ENCODE results near the gene OLA1. TPM values are rescaled to one million over a fixed set of nuclear protein-coding genes. Genes with fewer than 3 reads are reported as not detected.

Gene OLA1
- total RNA-seq, 2 donors from 2014 or later = 127 to 181 TPM

GRCh38 chr2:174254267-174254666 lies 5.9 kb upstream of the OLA1 start:
- Mint-ChIP-seq H3K4me3 (no peak overlapping the region), H3K27me3 (ENCODE audit: insufficient read depth) (peaks cover 3% of the 10 kb centered on the region), H3K9me3 (no peaks in the 10 kb centered on the region), H3K27ac (no peak overlapping the region), H3K4me1 (no peaks in the 10 kb centered on the region), H3K36me3 (ENCODE audit: low read depth) (no peaks in the 10 kb centered on the region)
- Histone ChIP-seq H3K4me1 (ENCODE audit: control insufficient read depth, insufficient read depth, low read length) (no peaks in the 10 kb centered on the region), H3K4me3 (ENCODE audit: low read length) (no peak overlapping the region), H3K36me3 (ENCODE audit: control insufficient read depth, insufficient read depth, low read length) (no peaks in the 10 kb centered on the region), H3K27ac (ENCODE audit: low read depth, low read length) (no peak overlapping the region), H3K9me3 (ENCODE audit: control insufficient read depth, low read length) (no peaks in the 10 kb centered on the region), H3K27me3 (ENCODE audit: control insufficient read depth, insufficient read depth, low read length, poor library complexity, severe bottlenecking) (no peaks in the 10 kb centered on the region), H3K9ac (ENCODE audit: extremely low read depth, low read length, poor library complexity, severe bottlenecking) (no peak overlapping the region)
- DNase-seq = no peak
- 91 to 93% methylated on average over 5 to 6 of the region's 6 CpGs for WGBS, 2 experiments (ENCODE audit: insufficient coverage in 1 of 2, insufficient read length in 1 of 2)
- TF ChIP-seq CTCF (conservative IDR thresholded peaks at IDR 0.05) = no peak

- peaks cover 21% of the 10 kb centered on the region for H3K36me3 ChIP-seq (ENCODE audit: control insufficient read depth, insufficient read depth, low read length)
- H3K27me3 ChIP-seq (ENCODE audit: control insufficient read depth, insufficient read depth, low read length, poor library complexity, severe bottlenecking) = no peaks in the 10 kb centered on the region
- peak overlapping the region; percentile 93 for H3K27ac Mint-ChIP-seq
- TF ChIP-seq CTCF (conservative IDR thresholded peaks at IDR 0.05) = no peak
- H3K27ac ChIP-seq (ENCODE audit: low read depth, low read length) = peak overlapping the region; percentile 60
- DNase-seq = no peak
- WGBS, 2 experiments (ENCODE audit: insufficient coverage in 1 of 2, insufficient read length in 1 of 2) = 67 to 96% methylated on average over 8 to 16 of the region's 16 CpGs
- H3K4me3 Mint-ChIP-seq = peak overlapping the region; percentile 67
- peaks cover 8% of the 10 kb centered on the region for H3K27me3 Mint-ChIP-seq (ENCODE audit: insufficient read depth)
- no peaks in the 10 kb centered on the region for H3K9me3 ChIP-seq (ENCODE audit: control insufficient read depth, low read length)
- peak overlapping the region; percentile 34 for H3K9ac ChIP-seq (ENCODE audit: extremely low read depth, low read length, poor library complexity, severe bottlenecking)
- peaks cover 6% of the 10 kb centered on the region for H3K4me1 Mint-ChIP-seq
- H3K36me3 Mint-ChIP-seq (ENCODE audit: low read depth) = peaks cover 15% of the 10 kb centered on the region
- no peaks in the 10 kb centered on the region for H3K9me3 Mint-ChIP-seq
- H3K4me3 ChIP-seq (ENCODE audit: low read length) = peak overlapping the region; percentile 79
- no peaks in the 10 kb centered on the region for H3K4me1 ChIP-seq (ENCODE audit: control insufficient read depth, insufficient read depth, low read length)
Observed at GRCh38 chr2:174248998-174249592, 763 bp upstream of the OLA1 start.

GRCh38 chr2:174247474-174248186 lies 702 bp downstream of the OLA1 start:
- Histone ChIP-seq H3K4me1 (ENCODE audit: control insufficient read depth, insufficient read depth, low read length) (no peaks in the 10 kb centered on the region), H3K9ac (ENCODE audit: extremely low read depth, low read length, poor library complexity, severe bottlenecking) (peak overlapping the region; percentile 75), H3K27ac (ENCODE audit: low read depth, low read length) (peak overlapping the region; percentile 87), H3K4me3 (ENCODE audit: low read length) (peak overlapping the region; percentile 88), H3K9me3 (ENCODE audit: control insufficient read depth, low read length) (no peaks in the 10 kb centered on the region), H3K27me3 (ENCODE audit: control insufficient read depth, insufficient read depth, low read length, poor library complexity, severe bottlenecking) (no peaks in the 10 kb centered on the region), H3K36me3 (ENCODE audit: control insufficient read depth, insufficient read depth, low read length) (peaks cover 32% of the 10 kb centered on the region)
- H3K4me1 Mint-ChIP-seq = peaks cover 8% of the 10 kb centered on the region
- peaks cover 24% of the 10 kb centered on the region for H3K36me3 Mint-ChIP-seq (ENCODE audit: low read depth)
- peaks cover 8% of the 10 kb centered on the region for H3K27me3 Mint-ChIP-seq (ENCODE audit: insufficient read depth)
- DNase-seq = no peak
- no peak for TF ChIP-seq CTCF (conservative IDR thresholded peaks at IDR 0.05)
- 8 to 9% methylated on average over 8 to 14 of the region's 14 CpGs for WGBS, 2 experiments (ENCODE audit: insufficient coverage in 1 of 2, insufficient read length in 1 of 2)
- H3K27ac Mint-ChIP-seq = peak overlapping the region; percentile 84
- peak overlapping the region; percentile 67 for H3K4me3 Mint-ChIP-seq
- no peaks in the 10 kb centered on the region for H3K9me3 Mint-ChIP-seq
